GM23338 (cell line): ENCODE results near the gene HS6ST3. TPM values are rescaled to one million over a fixed set of nuclear protein-coding genes. Genes with fewer than 3 reads are reported as not detected.

Source experiments
- ATAC-seq: fragments of 200-7000 bp; cut with Tn5 transposase; 3 replicates; pipeline ENCODE4 v1.9.1; 2020
- DNase-seq: peaks from one replicate; pipeline ENCODE4 v3.0.0-alpha.2; 2015; ENCODE audit warnings: low spot score
- H2AFZ ChIP-seq: fragments of 200-600 bp; sonication (generic); 2 replicates; pipeline ENCODE4 v1.8.0; 2016; ENCODE audit warnings: antibody characterized with exemption, mild to moderate bottlenecking, moderate library complexity
- H3F3A ChIP-seq: fragments of 200-600 bp; sonication (generic); replicated peaks from 2 replicates; pipeline ENCODE4 v1.8.0; 2017; ENCODE audit warnings: antibody characterized with exemption, mixed run types, low read depth
- H3K27ac ChIP-seq: fragments of 200-600 bp; sonication (generic); 2 replicates; pipeline ENCODE4 v1.6.1; 2016; ENCODE audit warnings: low read depth
- H3K27me3 ChIP-seq: fragments of 200-600 bp; sonication (generic); 2 replicates; pipeline ENCODE4 v1.8.0; 2016; ENCODE audit warnings: mild to moderate bottlenecking, mixed run types, moderate library complexity; ENCODE audit not compliant: insufficient read depth
- H3K36me3 ChIP-seq: fragments of 200-600 bp; sonication (generic); 2 replicates; pipeline ENCODE4 v1.8.0; 2016; ENCODE audit warnings: mild to moderate bottlenecking; ENCODE audit not compliant: insufficient read depth
- H3K4me1 ChIP-seq: fragments of 200-600 bp; sonication (generic); 2 replicates; pipeline ENCODE4 v1.8.0; 2016; ENCODE audit warnings: mild to moderate bottlenecking, moderate library complexity; ENCODE audit not compliant: insufficient read depth
- H3K4me2 ChIP-seq: fragments of 200-600 bp; sonication (generic); 2 replicates; pipeline ENCODE4 v1.7.1; 2017; ENCODE audit warnings: mixed run types
- H3K4me3 ChIP-seq: fragments of 200-600 bp; sonication (generic); 2 replicates; pipeline ENCODE4 v1.6.1; 2016; ENCODE audit warnings: mixed run types
- H3K79me2 ChIP-seq: fragments of 200-600 bp; sonication (generic); replicated peaks from 2 replicates; pipeline ENCODE4 v1.8.0; 2017; ENCODE audit warnings: mild to moderate bottlenecking; ENCODE audit not compliant: insufficient read depth
- H3K9me2 ChIP-seq: fragments of 200-600 bp; sonication (generic); 2 replicates; pipeline ENCODE4 v1.8.0; 2017; ENCODE audit not compliant: insufficient read depth
- H4K20me1 ChIP-seq: fragments of 200-600 bp; sonication (generic); replicated peaks from 2 replicates; pipeline ENCODE4 v1.8.0; 2017; ENCODE audit warnings: mild to moderate bottlenecking; ENCODE audit not compliant: insufficient read depth
- H3K27ac Mint-ChIP-seq: 2 replicates; pipeline ENCODE4 v1.8.0; 2020; ENCODE audit warnings: inconsistent platforms, mild to moderate bottlenecking, moderate library complexity, mixed read lengths
- H3K27me3 Mint-ChIP-seq: 3 replicates; pipeline ENCODE4 v1.8.0; 2022; ENCODE audit warnings: low read depth, mild to moderate bottlenecking, moderate library complexity, mixed read lengths, inconsistent platforms; ENCODE audit not compliant: insufficient read depth, poor library complexity
- H3K36me3 Mint-ChIP-seq: 3 replicates; pipeline ENCODE4 v1.8.0; 2021; ENCODE audit warnings: low read depth, mild to moderate bottlenecking, inconsistent platforms, moderate library complexity, mixed read lengths
- H3K4me1 Mint-ChIP-seq: 3 replicates; pipeline ENCODE4 v1.8.0; 2020; ENCODE audit warnings: mild to moderate bottlenecking, inconsistent platforms, mixed read lengths
- H3K4me3 Mint-ChIP-seq: 3 replicates; pipeline ENCODE4 v1.8.0; 2021; ENCODE audit warnings: moderate library complexity, mild to moderate bottlenecking, inconsistent platforms, mixed read lengths
- H3K9me3 Mint-ChIP-seq: 3 replicates; pipeline ENCODE4 v1.8.0; 2020; ENCODE audit warnings: moderate library complexity, mild to moderate bottlenecking, inconsistent platforms, mixed read lengths
- CREB1 ChIP-seq: fragments of 250-450 bp; sonication (Bioruptor Pico); IDR thresholded peaks from 2 replicates; pipeline ENCODE4 v1.5.0; 2020; ENCODE audit warnings: low read depth, mild to moderate bottlenecking, moderate library complexity
- EZH2 ChIP-seq: fragments of 200-600 bp; sonication (generic); IDR thresholded peaks from one replicate; pipeline ENCODE4 v1.8.0; 2017; ENCODE audit warnings: antibody characterized with exemption, mild to moderate bottlenecking, low read depth; ENCODE audit not compliant: unreplicated experiment
- EZH2phosphoT487 ChIP-seq: fragments of 200-600 bp; sonication (generic); IDR thresholded peaks from one replicate; pipeline ENCODE4 v1.8.1; 2018; ENCODE audit warnings: antibody characterized with exemption; ENCODE audit not compliant: unreplicated experiment
- JUNB ChIP-seq: IDR thresholded peaks from one replicate; pipeline ENCODE4 v1.6.1; 2016; ENCODE audit warnings: antibody characterized with exemption; ENCODE audit not compliant: unreplicated experiment
- NANOG ChIP-seq: IDR thresholded peaks from 2 replicates; pipeline ENCODE4 v1.6.1; 2016; ENCODE audit warnings: antibody characterized with exemption, borderline replicate concordance
- POLR2AphosphoS5 ChIP-seq: IDR thresholded peaks from 2 replicates; pipeline ENCODE4 v1.6.1; 2016; ENCODE audit warnings: antibody characterized with exemption, low read depth
- STAT1 ChIP-seq: IDR thresholded peaks from one replicate; pipeline ENCODE4 v1.6.1; 2016; ENCODE audit warnings: antibody characterized with exemption; ENCODE audit not compliant: unreplicated experiment
- ZNF331 ChIP-seq: fragments of 250-450 bp; sonication (Bioruptor Pico); IDR thresholded peaks from 2 replicates; pipeline ENCODE4 v1.5.0; 2020; ENCODE audit warnings: low read depth, mild to moderate bottlenecking, moderate library complexity
- polyA plus RNA-seq: library from polyadenylated mRNA; unstranded; fragments of >200 nt; fragmentation: Nextera tagmentation; extraction: Ambion mirVana; gene quantifications from 2 replicates; pipeline ENCODE4 v1.2.1, GENCODE V29; 2016
- total RNA-seq: library from RNA; depleted of rRNA; stranded (reverse); fragments of >200 nt; shearing (Covaris generic); gene quantifications from 2 replicates; pipeline ENCODE4 v1.2.3, GENCODE V29; 2014
- TF ChIP-seq, protein P1 (sequence below), 2 experiments: fragments of 200-600 bp in 1 of 2; sonication (generic) in 1 of 2; conservative IDR thresholded peaks; 2 replicates each; pipeline versions ENCODE4 v1.5.1 to v1.6.1; 2016 to 2017; ENCODE audit warnings: antibody characterized with exemption in 2 of 2, low read depth in 2 of 2, mild to moderate bottlenecking in 2 of 2, moderate library complexity in 1 of 2
- TF ChIP-seq, protein P2 (sequence below): IDR thresholded peaks from 2 replicates; pipeline ENCODE4 v1.6.1; 2016; ENCODE audit warnings: antibody characterized with exemption
- TF ChIP-seq, protein P3 (sequence below): fragments of 250-450 bp; sonication (Bioruptor Pico); IDR thresholded peaks from 2 replicates; pipeline ENCODE4 v1.5.0; 2020; ENCODE audit warnings: mild to moderate bottlenecking, moderate library complexity
- TF ChIP-seq, protein P4 (sequence below): IDR thresholded peaks from one replicate; pipeline ENCODE4 v1.6.1; 2018; ENCODE audit warnings: antibody characterized with exemption; ENCODE audit not compliant: unreplicated experiment

HS6ST3 gene
- total and polyA plus RNA-seq, 2 experiments from 2014 or later: 0.52 to 0.80 TPM

DNA sequence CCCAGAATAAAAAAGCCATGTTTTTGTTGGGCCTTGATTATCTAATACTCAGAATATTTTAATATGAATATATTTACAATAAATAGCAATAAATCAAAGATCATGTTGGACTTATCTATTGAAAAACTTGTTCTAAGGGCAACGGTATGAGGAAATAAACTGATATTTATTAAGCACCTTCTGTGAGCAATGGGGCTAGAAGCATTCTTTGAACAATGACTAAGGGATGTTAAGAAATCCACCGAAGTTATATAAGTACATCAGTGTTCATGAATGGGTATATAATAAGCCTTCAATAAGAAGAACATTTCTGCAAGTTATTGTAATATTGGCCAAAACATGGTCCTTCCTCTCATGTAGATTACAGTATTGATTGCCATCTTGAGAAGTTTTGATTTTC, 682.5 kb downstream of the HS6ST3 start:
- no peak for ATAC-seq
- H3K4me1 Mint-ChIP-seq: peaks cover 31% of the 10 kb centered on the region
- TF ChIP-seq EZH2: no peak
- TF ChIP-seq STAT1: no peak
- no peak for TF ChIP-seq EZH2phosphoT487
- no peak for TF ChIP-seq NANOG
- no peak for TF ChIP-seq JUNB
- TF ChIP-seq, protein P1, sequence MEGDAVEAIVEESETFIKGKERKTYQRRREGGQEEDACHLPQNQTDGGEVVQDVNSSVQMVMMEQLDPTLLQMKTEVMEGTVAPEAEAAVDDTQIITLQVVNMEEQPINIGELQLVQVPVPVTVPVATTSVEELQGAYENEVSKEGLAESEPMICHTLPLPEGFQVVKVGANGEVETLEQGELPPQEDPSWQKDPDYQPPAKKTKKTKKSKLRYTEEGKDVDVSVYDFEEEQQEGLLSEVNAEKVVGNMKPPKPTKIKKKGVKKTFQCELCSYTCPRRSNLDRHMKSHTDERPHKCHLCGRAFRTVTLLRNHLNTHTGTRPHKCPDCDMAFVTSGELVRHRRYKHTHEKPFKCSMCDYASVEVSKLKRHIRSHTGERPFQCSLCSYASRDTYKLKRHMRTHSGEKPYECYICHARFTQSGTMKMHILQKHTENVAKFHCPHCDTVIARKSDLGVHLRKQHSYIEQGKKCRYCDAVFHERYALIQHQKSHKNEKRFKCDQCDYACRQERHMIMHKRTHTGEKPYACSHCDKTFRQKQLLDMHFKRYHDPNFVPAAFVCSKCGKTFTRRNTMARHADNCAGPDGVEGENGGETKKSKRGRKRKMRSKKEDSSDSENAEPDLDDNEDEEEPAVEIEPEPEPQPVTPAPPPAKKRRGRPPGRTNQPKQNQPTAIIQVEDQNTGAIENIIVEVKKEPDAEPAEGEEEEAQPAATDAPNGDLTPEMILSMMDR (conservative IDR thresholded peaks at IDR 0.05; ENCODE audit: low read depth in 2 of 2): no peak
- TF ChIP-seq, protein P2, sequence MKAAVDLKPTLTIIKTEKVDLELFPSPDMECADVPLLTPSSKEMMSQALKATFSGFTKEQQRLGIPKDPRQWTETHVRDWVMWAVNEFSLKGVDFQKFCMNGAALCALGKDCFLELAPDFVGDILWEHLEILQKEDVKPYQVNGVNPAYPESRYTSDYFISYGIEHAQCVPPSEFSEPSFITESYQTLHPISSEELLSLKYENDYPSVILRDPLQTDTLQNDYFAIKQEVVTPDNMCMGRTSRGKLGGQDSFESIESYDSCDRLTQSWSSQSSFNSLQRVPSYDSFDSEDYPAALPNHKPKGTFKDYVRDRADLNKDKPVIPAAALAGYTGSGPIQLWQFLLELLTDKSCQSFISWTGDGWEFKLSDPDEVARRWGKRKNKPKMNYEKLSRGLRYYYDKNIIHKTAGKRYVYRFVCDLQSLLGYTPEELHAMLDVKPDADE: no peak
- TF ChIP-seq, protein P3, sequence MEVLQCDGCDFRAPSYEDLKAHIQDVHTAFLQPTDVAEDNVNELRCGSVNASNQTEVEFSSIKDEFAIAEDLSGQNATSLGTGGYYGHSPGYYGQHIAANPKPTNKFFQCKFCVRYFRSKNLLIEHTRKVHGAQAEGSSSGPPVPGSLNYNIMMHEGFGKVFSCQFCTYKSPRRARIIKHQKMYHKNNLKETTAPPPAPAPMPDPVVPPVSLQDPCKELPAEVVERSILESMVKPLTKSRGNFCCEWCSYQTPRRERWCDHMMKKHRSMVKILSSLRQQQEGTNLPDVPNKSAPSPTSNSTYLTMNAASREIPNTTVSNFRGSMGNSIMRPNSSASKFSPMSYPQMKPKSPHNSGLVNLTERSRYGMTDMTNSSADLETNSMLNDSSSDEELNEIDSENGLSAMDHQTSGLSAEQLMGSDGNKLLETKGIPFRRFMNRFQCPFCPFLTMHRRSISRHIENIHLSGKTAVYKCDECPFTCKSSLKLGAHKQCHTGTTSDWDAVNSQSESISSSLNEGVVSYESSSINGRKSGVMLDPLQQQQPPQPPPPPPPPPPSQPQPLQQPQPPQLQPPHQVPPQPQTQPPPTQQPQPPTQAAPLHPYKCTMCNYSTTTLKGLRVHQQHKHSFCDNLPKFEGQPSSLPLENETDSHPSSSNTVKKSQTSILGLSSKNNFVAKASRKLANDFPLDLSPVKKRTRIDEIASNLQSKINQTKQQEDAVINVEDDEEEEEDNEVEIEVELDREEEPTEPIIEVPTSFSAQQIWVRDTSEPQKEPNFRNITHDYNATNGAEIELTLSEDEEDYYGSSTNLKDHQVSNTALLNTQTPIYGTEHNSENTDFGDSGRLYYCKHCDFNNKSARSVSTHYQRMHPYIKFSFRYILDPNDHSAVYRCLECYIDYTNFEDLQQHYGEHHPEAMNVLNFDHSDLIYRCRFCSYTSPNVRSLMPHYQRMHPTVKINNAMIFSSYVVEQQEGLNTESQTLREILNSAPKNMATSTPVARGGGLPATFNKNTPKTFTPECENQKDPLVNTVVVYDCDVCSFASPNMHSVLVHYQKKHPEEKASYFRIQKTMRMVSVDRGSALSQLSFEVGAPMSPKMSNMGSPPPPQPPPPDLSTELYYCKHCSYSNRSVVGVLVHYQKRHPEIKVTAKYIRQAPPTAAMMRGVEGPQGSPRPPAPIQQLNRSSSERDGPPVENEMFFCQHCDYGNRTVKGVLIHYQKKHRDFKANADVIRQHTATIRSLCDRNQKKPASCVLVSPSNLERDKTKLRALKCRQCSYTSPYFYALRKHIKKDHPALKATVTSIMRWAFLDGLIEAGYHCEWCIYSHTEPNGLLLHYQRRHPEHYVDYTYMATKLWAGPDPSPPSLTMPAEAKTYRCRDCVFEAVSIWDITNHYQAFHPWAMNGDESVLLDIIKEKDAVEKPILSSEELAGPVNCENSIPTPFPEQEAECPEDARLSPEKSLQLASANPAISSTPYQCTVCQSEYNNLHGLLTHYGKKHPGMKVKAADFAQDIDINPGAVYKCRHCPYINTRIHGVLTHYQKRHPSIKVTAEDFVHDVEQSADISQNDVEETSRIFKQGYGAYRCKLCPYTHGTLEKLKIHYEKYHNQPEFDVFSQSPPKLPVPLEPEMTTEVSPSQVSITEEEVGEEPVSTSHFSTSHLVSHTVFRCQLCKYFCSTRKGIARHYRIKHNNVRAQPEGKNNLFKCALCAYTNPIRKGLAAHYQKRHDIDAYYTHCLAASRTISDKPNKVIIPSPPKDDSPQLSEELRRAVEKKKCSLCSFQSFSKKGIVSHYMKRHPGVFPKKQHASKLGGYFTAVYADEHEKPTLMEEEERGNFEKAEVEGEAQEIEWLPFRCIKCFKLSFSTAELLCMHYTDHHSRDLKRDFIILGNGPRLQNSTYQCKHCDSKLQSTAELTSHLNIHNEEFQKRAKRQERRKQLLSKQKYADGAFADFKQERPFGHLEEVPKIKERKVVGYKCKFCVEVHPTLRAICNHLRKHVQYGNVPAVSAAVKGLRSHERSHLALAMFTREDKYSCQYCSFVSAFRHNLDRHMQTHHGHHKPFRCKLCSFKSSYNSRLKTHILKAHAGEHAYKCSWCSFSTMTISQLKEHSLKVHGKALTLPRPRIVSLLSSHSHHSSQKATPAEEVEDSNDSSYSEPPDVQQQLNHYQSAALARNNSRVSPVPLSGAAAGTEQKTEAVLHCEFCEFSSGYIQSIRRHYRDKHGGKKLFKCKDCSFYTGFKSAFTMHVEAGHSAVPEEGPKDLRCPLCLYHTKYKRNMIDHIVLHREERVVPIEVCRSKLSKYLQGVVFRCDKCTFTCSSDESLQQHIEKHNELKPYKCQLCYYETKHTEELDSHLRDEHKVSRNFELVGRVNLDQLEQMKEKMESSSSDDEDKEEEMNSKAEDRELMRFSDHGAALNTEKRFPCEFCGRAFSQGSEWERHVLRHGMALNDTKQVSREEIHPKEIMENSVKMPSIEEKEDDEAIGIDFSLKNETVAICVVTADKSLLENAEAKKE (CRISPR knock-in tag): no peak
- TF ChIP-seq, protein P4, sequence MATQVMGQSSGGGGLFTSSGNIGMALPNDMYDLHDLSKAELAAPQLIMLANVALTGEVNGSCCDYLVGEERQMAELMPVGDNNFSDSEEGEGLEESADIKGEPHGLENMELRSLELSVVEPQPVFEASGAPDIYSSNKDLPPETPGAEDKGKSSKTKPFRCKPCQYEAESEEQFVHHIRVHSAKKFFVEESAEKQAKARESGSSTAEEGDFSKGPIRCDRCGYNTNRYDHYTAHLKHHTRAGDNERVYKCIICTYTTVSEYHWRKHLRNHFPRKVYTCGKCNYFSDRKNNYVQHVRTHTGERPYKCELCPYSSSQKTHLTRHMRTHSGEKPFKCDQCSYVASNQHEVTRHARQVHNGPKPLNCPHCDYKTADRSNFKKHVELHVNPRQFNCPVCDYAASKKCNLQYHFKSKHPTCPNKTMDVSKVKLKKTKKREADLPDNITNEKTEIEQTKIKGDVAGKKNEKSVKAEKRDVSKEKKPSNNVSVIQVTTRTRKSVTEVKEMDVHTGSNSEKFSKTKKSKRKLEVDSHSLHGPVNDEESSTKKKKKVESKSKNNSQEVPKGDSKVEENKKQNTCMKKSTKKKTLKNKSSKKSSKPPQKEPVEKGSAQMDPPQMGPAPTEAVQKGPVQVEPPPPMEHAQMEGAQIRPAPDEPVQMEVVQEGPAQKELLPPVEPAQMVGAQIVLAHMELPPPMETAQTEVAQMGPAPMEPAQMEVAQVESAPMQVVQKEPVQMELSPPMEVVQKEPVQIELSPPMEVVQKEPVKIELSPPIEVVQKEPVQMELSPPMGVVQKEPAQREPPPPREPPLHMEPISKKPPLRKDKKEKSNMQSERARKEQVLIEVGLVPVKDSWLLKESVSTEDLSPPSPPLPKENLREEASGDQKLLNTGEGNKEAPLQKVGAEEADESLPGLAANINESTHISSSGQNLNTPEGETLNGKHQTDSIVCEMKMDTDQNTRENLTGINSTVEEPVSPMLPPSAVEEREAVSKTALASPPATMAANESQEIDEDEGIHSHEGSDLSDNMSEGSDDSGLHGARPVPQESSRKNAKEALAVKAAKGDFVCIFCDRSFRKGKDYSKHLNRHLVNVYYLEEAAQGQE: no peak
- no peak for TF ChIP-seq ZNF331 (CRISPR knock-in tag)
- no peak for TF ChIP-seq CREB1 (CRISPR knock-in tag)
- no peak for TF ChIP-seq POLR2AphosphoS5
- peaks cover 2% of the 10 kb centered on the region for H3K27me3 Mint-ChIP-seq
- no peaks in the 10 kb centered on the region for H3K27me3 ChIP-seq
- H3K9me3 Mint-ChIP-seq: peaks cover 5% of the 10 kb centered on the region
- H2AFZ ChIP-seq: no peak overlapping the region
- H3F3A ChIP-seq: no peaks in the 10 kb centered on the region
- H3K4me1 ChIP-seq: peaks cover 34% of the 10 kb centered on the region
- no peaks in the 10 kb centered on the region for H4K20me1 ChIP-seq
- no peak overlapping the region for H3K27ac Mint-ChIP-seq
- H3K36me3 ChIP-seq: no peaks in the 10 kb centered on the region
- H3K27ac ChIP-seq: no peak overlapping the region
- no peak overlapping the region for H3K4me2 ChIP-seq
- DNase-seq: no peak
- no peaks in the 10 kb centered on the region for H3K79me2 ChIP-seq
- no peak overlapping the region for H3K4me3 ChIP-seq
- no peak overlapping the region for H3K4me3 Mint-ChIP-seq
- peaks cover 5% of the 10 kb centered on the region; the same call in 2 of the 3 replicates for H3K36me3 Mint-ChIP-seq
- H3K9me2 ChIP-seq: 0 out of 2 replicates have a peak, but pooled peaks cover 3% of the 10 kb centered on the region
